M059J (cell line): ENCODE results near the gene LEKR1. TPM values are rescaled to one million over a fixed set of nuclear protein-coding genes. Genes with fewer than 3 reads are reported as not detected.
"Not testable (repeated sequence)": the region's sequence is repeated elsewhere in the genome, so short reads cannot be mapped to it uniquely, and the experiment has no call there.

Experiments used
- DNase-seq: peaks from one replicate; pipeline ENCODE4 v3.0.0-alpha.2; 2012; ENCODE audit warnings: low read depth
- total RNA-seq: library from RNA; depleted of rRNA; stranded (reverse); fragments of >200 nt; shearing (Covaris generic); gene quantifications from 2 replicates; pipeline ENCODE4 v1.2.3, GENCODE V29; 2014; rRNA removed

LEKR1 gene
- total RNA-seq, result 0.94 and 1.6 TPM in 2 replicates

DNA sequence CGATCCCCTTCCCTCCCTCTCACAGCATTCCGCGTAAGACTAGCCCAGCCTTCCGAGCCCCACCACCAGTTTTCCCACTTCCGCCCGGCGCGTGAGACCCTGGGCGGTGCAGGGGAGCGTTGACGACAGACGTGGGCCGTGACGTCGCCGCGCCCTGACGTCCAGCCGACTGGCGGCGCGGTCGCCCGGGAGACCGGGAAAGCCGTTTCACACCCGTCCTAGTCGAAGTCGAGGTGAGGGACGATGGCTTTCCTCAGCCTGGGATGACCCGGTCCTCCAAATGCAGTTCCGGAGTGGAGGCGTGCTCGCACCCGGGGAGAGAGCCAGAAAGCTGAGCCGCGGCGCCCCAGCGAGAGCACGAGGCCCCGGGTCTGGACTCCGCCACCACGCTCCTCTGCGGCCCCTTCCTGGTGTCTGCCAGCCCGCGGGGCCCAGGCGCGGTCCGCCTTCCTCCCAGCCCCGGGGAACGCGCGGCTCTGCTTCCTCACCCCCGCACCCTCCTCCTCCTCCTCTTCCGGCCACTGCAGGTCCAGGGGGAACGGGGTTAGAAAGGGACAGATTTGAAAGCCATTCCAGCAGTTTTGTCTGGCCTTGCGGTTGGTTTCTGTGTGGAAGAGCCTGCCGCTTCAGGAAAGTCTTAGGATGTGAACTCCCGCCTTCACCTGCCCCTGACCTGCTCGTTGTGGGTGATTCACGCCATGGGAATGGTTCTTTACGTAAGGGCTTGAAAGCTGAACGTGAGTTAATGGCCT is at the start of gene LEKR1:
Gene LEKR1, plus strand, starts transcription at position 210 of the 752 bp plus-strand sequence. CDS start 2,977 bp downstream, outside the sequence.
- peak; percentile 99 for DNase-seq

DNA sequence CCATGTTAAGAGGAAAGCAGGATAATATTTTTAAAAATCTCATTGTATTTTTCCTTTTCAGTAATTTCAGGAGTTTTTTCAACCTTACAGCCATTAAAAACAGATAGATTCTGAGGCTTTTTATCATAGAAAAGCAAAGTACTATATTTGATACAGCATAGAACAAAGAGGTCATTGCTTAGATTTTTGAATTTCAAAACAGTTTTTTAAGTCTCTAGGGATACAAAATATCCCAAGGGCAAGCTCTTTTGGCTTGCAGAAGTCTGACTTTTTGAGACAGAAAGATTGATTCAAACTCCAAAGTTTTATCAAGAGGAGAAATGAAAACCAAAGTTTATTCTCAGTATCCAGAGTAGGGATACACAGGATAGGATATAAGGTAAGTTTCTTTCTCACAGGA is 49.3 kb upstream of the LEKR1 start:
- DNase-seq, result no peak

DNA sequence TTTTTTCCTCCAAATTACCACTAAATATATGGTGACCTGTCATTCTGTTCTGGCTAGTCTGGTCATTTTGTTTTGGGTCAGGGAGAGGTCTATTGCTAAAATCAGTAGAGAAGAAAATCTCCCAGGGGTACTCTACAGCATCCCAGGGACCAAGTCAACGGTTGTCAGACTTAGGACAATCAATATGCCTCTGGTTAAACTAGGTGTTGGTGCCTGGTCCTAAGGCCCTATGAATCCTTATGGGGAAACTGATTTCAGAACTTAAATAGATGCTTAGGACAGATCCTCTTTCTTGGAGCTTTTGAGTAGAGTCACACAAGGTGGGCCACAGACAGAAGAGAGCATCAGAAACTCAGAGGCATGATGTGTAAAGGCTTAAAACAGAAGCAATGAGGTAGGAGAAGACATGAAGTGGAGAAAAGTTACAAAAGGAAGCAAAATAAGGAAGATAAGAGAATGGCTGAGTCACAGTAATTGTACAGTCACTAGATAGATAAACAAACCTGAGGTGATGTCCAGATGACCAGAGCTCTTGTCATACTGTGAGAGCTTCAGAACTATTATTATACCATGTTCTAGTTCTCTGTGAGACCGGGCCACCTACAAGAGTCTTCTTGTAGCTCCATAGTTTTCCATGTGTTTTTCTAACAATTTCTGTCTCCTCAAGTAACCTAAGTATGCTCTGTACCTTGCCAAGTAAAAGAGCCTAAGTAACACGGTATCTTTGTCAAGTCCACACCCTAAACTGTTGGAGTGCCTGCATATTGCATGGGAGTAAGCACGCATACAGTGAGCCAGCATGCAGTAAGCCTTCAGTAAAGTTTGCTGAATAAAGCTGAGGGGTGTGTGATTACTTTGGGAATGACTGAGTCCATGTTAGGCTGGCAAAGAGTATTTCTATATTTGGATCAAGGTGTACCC is 44.6 kb upstream of the LEKR1 start:
- DNase-seq, result peak; percentile 87

DNA sequence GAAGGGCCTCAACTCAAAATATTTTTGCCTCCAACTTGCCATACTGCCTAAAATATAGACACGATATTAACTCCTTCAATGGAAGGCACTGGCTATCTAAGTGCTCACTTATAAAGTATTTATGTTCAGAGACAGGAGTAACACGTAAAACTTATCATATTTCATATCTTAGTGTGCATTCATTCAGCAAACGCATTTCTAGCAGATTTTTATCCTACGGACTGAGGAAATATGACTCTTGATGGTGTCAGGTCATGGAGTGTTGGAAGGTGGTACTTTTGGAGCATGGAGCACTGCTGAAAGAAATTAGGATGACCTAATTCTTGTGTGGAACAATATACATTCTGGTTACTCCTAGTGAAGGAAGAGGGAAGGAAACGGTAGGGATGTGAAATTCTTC is 43.8 kb upstream of the LEKR1 start:
- DNase-seq, result no peak

DNA sequence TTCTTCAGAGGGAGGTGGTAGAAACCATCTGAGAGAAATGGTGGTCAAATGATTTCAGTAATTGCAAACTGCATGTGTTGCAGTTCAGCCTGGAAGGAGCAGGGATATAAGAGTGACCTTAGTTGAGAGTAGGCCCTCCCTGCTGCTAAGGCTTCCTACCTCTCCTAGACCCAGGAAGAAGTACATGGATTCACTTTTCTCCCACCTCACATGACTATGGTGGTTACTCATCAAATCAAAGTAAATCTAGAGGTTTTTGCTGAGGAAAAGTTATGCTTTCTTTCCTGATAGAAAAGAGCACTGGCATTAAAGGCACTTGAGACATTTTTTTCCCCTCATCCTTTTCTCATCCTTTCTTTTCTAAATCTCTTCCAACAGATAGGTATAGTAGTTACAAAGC is 43.2 kb upstream of the LEKR1 start:
- peak; percentile 68 for DNase-seq

DNA sequence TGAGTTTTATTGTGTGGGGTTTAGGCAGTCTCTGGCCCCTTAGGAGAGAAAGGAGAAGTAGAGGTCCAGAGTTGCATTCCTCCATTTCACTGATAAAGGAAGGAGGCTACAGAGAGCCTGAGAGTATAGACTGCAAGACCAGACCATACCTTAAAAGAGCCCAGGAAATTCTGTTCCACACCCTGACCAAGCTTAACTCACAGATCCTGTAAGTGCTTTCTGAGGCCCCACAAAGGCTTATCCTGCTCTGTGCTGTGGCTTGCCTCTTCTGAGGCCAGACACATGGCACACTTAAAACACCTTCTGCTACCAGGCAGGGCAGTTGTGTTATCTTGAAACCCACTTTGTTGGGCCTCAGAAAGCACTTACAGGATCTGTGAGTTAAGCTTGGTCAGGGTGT is 39.2 kb upstream of the LEKR1 start:
- DNase-seq, result no peak

DNA sequence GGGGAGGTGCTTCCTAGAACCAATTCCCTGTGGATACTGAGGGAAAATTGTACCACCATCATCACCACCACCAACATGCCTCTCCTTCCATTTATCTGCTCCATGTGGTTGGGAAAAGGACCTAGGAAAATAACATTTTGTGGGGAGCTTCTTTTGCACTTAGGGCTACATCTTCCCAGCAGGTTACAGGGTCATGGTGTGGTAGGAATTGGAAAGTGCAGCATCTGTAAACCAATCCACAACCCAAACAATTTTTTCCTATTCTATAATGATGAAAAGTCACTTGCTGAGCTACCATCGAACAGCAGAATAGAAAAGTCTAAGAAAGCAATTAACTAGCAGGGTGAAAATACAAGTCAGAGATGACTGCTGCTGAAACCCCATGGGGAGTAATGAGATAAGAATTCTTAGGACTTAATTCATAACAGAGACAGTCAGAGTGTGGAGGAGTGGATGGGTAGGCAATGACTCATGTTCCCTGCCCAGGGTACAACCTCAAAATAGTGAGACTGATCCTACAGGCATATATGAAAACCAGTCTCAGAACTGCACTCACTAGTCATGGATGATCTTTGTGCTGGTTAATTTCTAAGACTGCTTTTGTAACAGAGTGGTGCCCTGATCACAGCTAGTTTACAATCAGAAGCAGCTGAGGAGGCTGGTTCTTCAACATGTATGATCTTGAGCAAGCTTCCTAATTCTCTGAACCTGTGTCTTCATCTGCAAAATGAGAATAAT is 38.1 kb upstream of the LEKR1 start:
- DNase-seq, result peak; percentile 99

DNA sequence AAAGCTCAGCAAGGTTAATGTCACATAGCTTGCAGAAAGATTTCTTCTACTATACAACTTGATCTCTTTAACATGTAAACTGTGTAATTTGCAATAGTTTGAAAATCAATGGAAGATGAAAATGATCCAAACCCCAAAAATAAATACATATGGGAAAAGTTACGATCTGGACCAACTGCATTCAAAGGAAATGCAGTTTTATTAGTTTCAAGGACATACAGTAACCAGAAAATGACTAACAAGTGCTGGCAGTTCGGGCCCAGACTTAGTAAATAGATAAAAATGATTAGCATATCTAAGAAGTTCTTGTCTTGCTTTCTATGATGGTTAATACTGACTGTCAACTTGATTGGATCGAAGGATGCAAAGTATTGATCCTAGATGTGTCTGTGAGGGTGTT is 37.3 kb upstream of the LEKR1 start:
- peak; percentile 52 for DNase-seq

DNA sequence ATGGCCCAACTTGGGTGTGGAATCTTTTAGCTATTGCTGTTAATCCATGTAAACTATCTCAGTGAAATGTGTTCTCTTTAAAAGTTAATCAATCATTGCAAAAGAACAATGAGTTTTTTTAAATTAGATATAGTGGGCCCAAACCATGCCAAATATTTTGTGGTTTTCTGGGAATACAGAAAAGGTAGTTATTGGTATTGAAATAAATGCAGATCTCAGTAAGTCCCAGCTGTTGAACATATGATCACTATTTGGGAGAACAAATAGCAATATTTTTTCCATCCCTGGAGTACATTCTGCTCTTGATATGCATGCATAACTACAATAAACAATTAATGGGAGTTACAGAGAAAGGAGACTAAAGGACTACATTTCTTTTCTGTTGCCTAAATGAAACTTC is 36.0 kb upstream of the LEKR1 start:
- no peak for DNase-seq

DNA sequence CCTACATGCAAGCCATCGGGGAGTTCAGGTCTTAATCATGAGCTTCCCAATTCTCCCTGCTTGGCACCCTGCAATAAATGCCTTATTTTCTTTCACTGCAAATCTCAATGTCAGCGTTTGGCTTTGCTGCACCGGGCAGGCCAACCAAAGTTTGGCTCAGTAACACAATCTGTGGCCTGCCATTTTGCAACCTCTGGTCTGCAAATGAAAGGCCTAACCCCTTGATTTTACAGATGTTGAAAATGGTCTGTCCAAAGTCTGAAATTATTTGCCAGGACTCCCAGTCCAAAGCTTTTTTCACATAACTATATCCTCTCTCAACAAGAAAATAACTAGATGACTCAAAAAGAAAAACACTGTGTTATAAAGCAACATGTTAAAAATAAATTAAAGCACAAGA is 34.0 kb upstream of the LEKR1 start:
- no peak for DNase-seq

DNA sequence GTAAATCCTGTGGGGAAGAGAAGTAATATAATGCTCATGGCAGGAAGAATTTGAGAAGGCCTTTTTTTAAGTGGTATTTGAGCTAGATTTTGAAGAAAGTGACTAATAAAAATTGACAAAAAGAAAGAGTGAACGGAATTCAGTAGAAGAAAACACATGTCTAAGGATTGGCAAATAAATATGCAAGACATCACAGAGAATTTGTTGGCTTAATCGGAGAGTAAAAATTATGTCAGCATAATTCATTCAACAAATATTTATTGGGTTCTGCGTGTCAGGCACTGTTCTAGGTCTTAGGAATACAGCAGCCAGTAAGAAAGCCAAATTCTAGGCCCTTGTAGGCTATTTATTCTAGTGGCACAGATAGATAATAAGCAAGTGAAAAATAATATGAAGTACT is 33.6 kb upstream of the LEKR1 start:
- DNase-seq, result no peak

DNA sequence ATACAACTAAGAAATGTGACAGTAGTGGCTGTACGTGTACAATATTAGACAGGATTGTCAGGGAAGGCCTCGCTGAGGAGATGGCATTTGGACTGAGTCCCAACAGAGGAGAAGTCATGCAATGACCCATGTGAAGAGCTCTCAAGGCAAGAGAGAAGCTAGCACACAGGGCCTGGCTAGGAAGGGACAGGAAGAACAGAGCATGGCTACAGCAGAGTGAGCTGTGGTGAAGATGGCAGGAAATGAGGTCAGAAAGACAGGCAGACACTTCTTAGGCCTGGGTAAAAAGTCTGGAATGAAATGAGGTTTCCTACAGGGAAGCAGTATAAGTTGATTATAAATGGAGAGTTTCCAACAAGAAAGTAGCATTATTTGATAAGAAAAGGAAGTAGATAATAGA is 33.2 kb upstream of the LEKR1 start:
- DNase-seq, result peak; percentile 66

DNA sequence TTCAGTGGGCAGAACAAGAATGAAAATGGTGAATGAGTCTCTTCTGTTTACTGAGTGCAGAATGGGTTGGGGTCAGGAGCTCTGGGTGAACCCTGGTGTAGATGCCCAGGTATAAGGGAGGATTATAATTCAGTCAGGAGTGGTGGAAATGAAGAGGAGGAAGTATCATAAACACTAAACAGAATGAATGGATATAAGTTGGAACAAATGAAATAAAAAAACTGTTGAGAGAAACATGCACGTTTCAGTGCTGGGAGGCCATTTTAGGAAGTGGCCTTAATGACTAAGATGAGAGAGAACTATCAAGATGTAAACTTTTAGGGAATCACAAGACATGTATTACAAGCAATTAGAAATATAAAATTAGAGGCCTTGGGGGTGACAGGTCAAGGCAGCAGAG is 32.8 kb upstream of the LEKR1 start:
- no peak for DNase-seq

DNA sequence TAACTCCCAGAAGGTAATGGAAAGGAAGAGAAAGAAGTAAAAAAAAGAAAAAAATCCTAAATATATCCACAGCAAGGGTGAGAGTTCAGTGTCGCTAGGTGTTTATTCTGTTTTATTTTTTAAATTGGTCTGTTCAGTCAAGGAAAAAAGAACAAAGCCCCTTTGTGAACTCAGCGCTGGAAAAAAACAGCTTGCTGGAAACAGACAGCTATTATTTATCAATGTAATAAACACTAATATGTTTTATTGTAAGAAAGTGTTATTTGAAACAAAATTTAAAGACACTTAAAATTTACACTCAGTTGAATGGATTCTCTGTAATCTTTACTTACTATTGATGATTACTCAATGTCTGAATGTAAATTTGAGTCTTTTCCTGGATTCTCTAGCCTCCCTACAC is 32.3 kb upstream of the LEKR1 start:
- no peak for DNase-seq

DNA sequence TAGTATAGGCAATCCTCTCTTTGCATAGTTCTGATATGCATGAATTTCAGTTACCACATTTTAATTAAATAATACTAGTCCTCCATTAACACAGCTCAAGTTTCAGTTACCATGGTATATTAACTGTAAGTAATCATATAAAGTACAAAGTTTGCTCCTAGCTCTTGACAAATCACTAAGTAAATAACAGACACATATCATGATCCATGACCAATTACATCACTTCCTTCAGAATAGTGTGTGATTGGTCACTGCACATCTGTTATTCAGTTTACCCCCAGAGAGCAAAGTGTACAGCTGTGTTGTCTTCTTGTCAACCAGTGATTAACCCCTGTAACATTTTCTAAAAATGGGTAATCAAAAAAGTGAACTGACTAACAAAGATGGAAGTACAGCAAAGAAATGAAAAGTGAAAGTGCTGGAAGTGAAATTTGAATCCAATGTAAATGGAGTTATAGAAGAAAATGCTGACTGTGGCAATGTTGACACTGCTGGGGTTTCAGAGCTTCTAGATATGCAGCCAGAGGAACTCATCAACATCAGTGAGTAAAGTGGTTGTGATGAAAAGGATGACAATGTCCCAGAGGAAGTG is 30.2 kb upstream of the LEKR1 start:
- DNase-seq, result peak; percentile 51

DNA sequence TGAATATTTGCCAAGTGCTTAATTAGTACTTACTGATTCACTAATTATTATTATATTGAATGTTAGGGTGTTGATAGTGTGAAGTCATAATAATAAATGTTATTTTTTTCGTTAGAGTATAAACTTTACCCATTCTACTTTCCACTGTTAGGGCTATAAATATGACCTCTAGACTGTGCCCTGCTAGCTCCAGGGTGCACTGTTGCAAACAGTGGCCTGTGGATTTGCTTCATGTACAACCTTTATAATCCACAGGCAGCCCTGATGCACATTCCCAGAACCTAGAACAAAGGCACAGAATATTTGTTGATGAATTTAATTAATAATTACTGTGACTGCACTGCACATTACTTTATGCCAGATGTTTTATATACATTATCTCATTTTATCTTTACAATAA is 28.8 kb upstream of the LEKR1 start:
- DNase-seq, result no peak

DNA sequence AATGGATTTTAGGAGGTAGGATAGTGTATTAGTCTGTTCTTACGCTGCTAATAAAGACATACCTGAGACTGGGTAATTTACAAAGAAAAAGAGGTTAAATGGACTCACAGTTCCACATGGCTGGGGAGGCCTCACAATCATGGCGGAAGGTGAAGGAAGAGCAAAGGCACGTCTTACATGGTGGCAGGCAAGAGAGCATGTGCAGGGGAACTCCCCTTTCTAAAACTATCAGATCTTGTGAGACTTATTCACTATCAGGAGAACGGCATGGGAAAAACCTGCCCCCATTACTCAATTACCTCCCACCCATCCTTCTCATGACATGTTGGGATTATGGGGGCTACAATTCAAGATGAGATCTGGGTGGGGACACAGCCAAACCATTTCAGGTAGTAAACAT is 25.9 kb upstream of the LEKR1 start:
- not testable (repeated sequence) for DNase-seq

DNA sequence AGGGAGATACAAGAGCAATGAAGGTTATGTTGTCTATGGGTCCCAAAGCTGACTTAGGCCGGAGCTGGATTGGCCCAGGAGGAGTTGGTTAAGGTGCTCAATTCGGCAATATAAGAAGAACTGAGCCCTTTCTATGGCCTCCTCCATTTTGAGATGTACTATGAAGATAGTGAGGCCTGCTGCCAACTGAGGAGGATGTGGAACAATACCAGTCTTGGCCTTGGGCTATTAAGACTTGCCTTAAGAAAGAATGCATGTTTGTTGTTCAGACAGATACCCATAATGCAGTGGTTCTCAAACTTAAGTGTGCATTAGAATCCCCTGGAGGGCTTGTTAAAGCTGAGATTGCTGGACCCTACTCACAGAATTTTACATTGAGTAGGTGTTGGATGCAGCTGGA is 24.4 kb upstream of the LEKR1 start:
- peak; percentile 36 for DNase-seq

DNA sequence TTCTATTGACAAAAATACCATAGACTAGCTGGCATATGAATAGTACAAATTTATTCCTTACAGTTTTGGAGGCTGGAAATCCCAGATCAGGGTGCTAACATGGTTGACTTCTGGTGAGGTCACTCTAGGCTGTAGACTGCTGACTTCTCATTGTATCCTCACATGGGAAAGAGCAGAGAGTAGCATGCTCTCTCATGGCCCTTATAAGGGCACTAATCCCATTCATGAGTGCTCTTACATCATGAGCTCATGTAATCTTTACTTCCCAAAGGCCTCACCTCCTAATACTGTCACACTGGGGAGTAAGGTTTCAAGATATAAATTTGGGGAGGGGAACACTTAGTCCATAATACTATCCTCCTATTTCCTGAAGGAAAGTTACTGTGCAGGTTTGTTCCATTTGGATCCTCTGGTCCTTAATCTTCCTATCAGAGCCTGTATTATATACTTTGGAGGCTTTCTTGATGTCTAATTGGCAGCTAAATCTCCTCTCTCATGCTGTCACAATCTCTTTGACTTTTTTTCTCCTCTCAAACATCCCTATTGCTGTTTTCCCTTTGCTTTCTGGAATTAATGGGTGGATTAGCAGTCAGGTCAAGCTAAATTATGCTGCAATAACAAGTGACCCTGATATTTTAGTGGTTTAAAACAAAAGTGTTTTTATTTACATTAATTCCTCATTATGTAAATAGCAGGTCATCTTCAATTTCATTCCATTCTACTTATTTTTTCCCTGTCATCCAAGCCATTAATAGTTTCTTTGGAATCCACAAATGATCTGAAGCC is 23.1 kb upstream of the LEKR1 start:
- DNase-seq, result no peak

DNA sequence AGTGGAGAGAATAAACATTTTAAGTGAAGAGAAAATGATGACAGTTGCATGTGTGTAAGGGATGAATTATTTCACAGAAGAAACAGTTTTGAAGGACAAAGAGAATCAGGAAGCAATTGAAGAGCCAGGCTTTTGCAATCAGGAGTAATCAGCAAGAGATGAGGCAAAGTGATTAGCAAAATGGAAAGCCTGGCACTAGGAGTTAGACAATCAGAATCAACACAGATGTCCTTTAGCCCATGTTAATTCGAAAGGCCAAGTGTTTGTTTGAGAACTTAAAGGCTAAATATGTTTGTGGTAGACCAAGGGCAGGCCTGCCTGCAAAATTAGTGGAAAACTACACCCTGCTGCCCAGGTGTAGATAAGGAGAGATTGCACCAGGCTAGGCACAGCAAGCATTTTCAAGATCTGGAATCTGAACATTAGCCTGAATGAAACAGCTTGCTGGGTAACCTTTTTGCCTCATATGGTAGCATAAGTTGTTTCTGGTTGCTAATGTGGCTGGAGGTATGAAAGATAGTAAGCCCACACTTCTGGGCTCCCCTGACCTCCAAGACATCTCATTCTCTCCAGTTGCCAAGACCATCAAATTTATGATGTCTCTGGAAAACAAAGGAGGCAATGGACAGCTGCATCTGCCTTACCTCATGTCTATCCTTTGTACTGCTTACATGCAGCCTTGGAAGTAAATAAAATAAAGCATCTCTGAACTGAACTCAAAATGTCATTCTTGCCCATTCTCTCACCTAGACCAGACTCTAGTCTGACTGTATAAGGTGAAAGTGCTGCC is 22.0 kb upstream of the LEKR1 start:
- no peak for DNase-seq
